Liver (tissue), 3 donors: ENCODE results near the gene PDE3A.

Experiments used
- ATF3 ChIP-seq: IDR thresholded peaks from 2 replicates; pipeline ENCODE4 v1.6.1; 2016; ENCODE audit warnings: antibody characterized with exemption
- CTCF ChIP-seq: fragments of 150-350 bp; IDR thresholded peaks from 2 replicates; pipeline ENCODE4 v1.5.1; 2017; ENCODE audit warnings: improper control_type of control experiment, low read depth, low read length; ENCODE audit not compliant: missing input control
- FOXA1 ChIP-seq: IDR thresholded peaks from 2 replicates; pipeline ENCODE4 v1.6.1; 2016; ENCODE audit warnings: antibody characterized with exemption
- FOXA2 ChIP-seq: IDR thresholded peaks from 2 replicates; pipeline ENCODE4 v1.6.1; 2016; ENCODE audit warnings: antibody characterized with exemption
- HNF4A ChIP-seq, 2 donors: conservative IDR thresholded peaks; 2 replicates each; pipeline ENCODE4 v1.6.1; 2016; ENCODE audit warnings: antibody characterized with exemption in 2 of 2, mild to moderate bottlenecking in 2 of 2
- JUND ChIP-seq, 2 donors: IDR thresholded peaks; 2 replicates each; pipeline ENCODE4 v1.6.1; 2016; ENCODE audit warnings: antibody characterized with exemption in 2 of 2
- MAX ChIP-seq: IDR thresholded peaks from 2 replicates; pipeline ENCODE4 v1.6.1; 2016; ENCODE audit warnings: antibody characterized with exemption
- RAD21 ChIP-seq, 2 donors: IDR thresholded peaks; 2 replicates each; pipeline ENCODE4 v1.6.1; 2016; ENCODE audit warnings: antibody characterized with exemption in 2 of 2, mild to moderate bottlenecking in 2 of 2
- REST ChIP-seq: IDR thresholded peaks from 2 replicates; pipeline ENCODE4 v1.6.1; 2016; ENCODE audit warnings: antibody characterized with exemption, mild to moderate bottlenecking
- SP1 ChIP-seq: IDR thresholded peaks from 2 replicates; pipeline ENCODE4 v1.6.1; 2018; ENCODE audit warnings: antibody characterized with exemption, mild to moderate bottlenecking
- TAF1 ChIP-seq: conservative IDR thresholded peaks from 2 replicates; pipeline ENCODE4 v1.6.1; 2016; ENCODE audit warnings: antibody characterized with exemption, mild to moderate bottlenecking
- YY1 ChIP-seq: IDR thresholded peaks from 2 replicates; pipeline ENCODE4 v1.6.1; 2016; ENCODE audit warnings: antibody characterized with exemption, mild to moderate bottlenecking
- ZBTB33 ChIP-seq: IDR thresholded peaks from 2 replicates; pipeline ENCODE4 v1.6.1; 2016; ENCODE audit warnings: antibody characterized with exemption
- donor health status: healthy.
- donor health status: healthy.

GRCh38 chr12:20458011-20458410, 89.7 kb downstream of the PDE3A start:
- TF ChIP-seq CTCF (no peak), ZBTB33 (no peak), ATF3 (no peak), MAX (no peak), SP1 (no peak), REST (no peak), YY1 (no peak), FOXA1 (no peak), RAD21 (IDR thresholded peaks at IDR 0.05) (no peak), HNF4A (conservative IDR thresholded peaks at IDR 0.05) (no peak), FOXA2 (no peak), TAF1 (no peak), JUND (IDR thresholded peaks at IDR 0.05) (no peak)
